ENCODE results near the gene ITGA7.
A peak's percentile ranks its signal among the peaks of the same experiment; 100 is the strongest.

The ITGA7 gene

DNA sequence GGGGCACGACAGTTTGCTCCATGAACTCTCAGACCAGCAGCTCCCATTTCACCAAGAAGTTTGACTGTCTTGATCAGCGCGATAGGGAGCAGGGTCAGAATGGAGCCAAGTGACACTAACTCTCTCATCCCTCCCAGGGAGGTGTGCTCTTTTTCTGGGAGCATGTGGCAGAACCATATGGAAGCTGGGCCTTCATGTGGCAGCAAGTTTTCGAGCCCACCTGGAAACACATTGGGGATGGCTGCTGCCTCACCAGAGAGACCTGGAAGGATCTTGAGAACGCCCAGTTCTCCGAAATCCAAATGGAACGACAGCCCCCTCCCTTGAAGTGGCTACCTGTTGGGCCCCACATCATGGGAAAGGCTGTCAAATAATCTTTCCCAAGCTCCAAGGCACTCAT lies 24.0 kb downstream of the ITGA7 start:
- no peak overlapping the region for H3K4me3 ChIP-seq (ENCODE audit: low read depth, low read length)

GRCh38 chr12:55682087-55682796 lies 25.5 kb downstream of the ITGA7 start:
- no peak overlapping the region for H3K4me3 ChIP-seq (ENCODE audit: low read depth, low read length)
- no peak for TF ChIP-seq CTCF (IDR thresholded peaks at IDR 0.05; ENCODE audit: low read depth, low read length)

More for the DNA sequence above, 24.0 kb downstream of the ITGA7 start:
- no peak for TF ChIP-seq CTCF (IDR thresholded peaks at IDR 0.05; ENCODE audit: low read depth, low read length)

GRCh38 chr12:55681142-55682077 lies 26.3 kb downstream of the ITGA7 start:
- TF ChIP-seq CTCF (IDR thresholded peaks at IDR 0.05; ENCODE audit: low read depth, low read length), result peak; percentile 24
- no peak overlapping the region for H3K4me3 ChIP-seq (ENCODE audit: low read depth, low read length)

GRCh38 chr12:55679691-55680090 lies 28.0 kb downstream of the ITGA7 start:
- H3K4me3 ChIP-seq (ENCODE audit: low read depth, low read length), result no peak overlapping the region
- TF ChIP-seq CTCF (IDR thresholded peaks at IDR 0.05; ENCODE audit: low read depth, low read length), result no peak

DNA sequence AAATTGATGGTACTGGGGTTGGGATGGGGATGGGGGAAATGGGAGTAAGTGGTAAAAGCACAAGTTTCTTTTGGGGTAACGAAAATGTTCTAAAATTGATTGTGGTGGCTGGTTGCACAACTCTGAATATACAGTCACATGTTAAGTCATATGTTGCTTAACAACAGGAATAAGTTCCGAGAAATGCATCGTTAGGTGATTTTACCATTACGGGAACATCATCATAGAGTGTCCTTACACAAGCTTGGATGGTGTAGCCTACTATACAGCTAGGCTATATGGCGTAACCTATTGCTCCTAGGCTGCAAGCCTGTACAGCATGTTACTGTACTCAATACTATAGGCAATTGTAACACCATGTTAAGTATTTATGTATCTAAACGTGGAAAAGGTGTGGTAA lies 31.0 kb downstream of the ITGA7 start:
- no peak for TF ChIP-seq CTCF (IDR thresholded peaks at IDR 0.05; ENCODE audit: low read depth, low read length)
- H3K4me3 ChIP-seq (ENCODE audit: low read depth, low read length), result no peak overlapping the region

DNA sequence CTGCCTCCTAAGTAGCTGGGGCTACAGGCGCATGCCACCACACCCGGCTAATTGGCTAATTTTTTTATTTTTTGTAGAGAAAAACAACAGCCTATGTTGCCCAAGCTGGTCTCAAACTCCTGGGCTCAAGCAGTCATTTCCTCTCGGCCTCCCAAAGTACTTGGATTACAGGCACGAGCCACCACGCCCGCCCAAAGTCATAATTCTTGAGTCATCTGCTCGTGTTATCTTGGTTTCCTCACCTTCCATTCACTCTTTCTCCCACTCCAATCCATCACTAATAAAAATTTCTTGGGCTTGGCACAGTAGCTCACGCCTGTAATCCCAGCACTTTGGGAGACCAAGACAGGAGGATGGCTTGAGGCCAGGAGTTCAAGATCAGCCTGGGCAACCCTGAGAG lies 32.0 kb downstream of the ITGA7 start:
- no peak overlapping the region for H3K4me3 ChIP-seq (ENCODE audit: low read depth, low read length)
- no peak for TF ChIP-seq CTCF (IDR thresholded peaks at IDR 0.05; ENCODE audit: low read depth, low read length)

DNA sequence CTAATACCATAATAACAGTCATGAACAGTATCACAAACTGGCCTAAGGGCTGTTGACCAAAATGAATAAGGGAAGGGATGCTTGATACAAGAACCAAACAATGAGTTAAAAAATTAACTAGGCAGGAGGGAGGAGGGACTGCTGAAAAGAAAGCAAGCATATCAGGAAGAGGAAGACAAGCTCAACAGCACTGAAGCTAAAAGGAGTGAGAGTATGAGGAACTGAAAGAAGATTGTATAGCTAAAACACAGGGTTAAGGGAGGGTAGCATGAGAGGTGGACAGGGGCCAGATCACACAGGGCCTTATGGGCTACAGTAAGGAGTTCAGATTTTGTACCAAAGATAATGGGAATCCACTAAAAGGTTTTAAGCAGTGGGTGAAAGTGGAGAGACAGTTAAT lies 34.1 kb downstream of the ITGA7 start:
- H3K4me3 ChIP-seq (ENCODE audit: low read depth, low read length), result no peak overlapping the region
- no peak for TF ChIP-seq CTCF (IDR thresholded peaks at IDR 0.05; ENCODE audit: low read depth, low read length)

Data from WI38 (cell line).